Coronary artery (tissue), 2 donors: ENCODE measurements around the gene FILIP1L.

ENCODE experiments used
- DNase-seq: peaks from one replicate; pipeline ENCODE4 v3.0.0-alpha.2; 2017; ENCODE audit warnings: low spot score
- H3K27ac ChIP-seq, 2 donors: fragments of 200-600 bp; sonication (generic); one replicate each; pipeline ENCODE4 v1.5.1; 2016 to 2019
- H3K4me3 ChIP-seq: fragments of 200-600 bp; sonication (generic); 2 replicates; pipeline ENCODE4 v1.5.1; 2016; ENCODE audit warnings: mild to moderate bottlenecking, moderate library complexity
- CTCF ChIP-seq: fragments of 200-600 bp; sonication (generic); IDR thresholded peaks from one replicate; pipeline ENCODE4 v1.5.1; 2019; ENCODE audit warnings: antibody characterized with exemption

Gene FILIP1L

GRCh38 chr3:100001083-100001482, 113.2 kb downstream of the FILIP1L start:
- H3K27ac ChIP-seq: no peak overlapping the region
- no peak for TF ChIP-seq CTCF
- DNase-seq: no peak
- H3K4me3 ChIP-seq: no peak overlapping the region

GRCh38 chr3:99999536-99999935, 114.8 kb downstream of the FILIP1L start:
- no peak for DNase-seq
- TF ChIP-seq CTCF: no peak
- Histone ChIP-seq H3K4me3 (no peak overlapping the region), H3K27ac (no peak overlapping the region)

- no peak overlapping the region for H3K27ac ChIP-seq
- no peak for DNase-seq
Measured at GRCh38 chr3:99997293-99997692, 117.0 kb downstream of the FILIP1L start.

GRCh38 chr3:99990179-99990578, 124.1 kb downstream of the FILIP1L start:
- no peak overlapping the region for H3K27ac ChIP-seq
- TF ChIP-seq CTCF: no peak
- DNase-seq: no peak
- no peak overlapping the region for H3K4me3 ChIP-seq

More at GRCh38 chr3:99997293-99997692, 117.0 kb downstream of the FILIP1L start:
- H3K4me3 ChIP-seq: no peak overlapping the region
- no peak for TF ChIP-seq CTCF

- TF ChIP-seq CTCF: no peak
Measured at GRCh38 chr3:99984668-99985067, 129.6 kb downstream of the FILIP1L start.

GRCh38 chr3:99984139-99984538, 130.2 kb downstream of the FILIP1L start:
- DNase-seq: no peak
- H3K4me3 ChIP-seq: no peak overlapping the region
- TF ChIP-seq CTCF: no peak
- no peak overlapping the region for H3K27ac ChIP-seq

More at GRCh38 chr3:99984668-99985067, 129.6 kb downstream of the FILIP1L start:
- DNase-seq: no peak
- H3K27ac ChIP-seq: no peak overlapping the region
- no peak overlapping the region for H3K4me3 ChIP-seq

- H3K27ac ChIP-seq: no peak overlapping the region
- no peak for TF ChIP-seq CTCF
- no peak for DNase-seq
- H3K4me3 ChIP-seq: no peak overlapping the region
Measured at GRCh38 chr3:99982650-99983049, 131.7 kb downstream of the FILIP1L start.
